Fibroblast of lung (primary cell): ENCODE measurements around the gene CRADD. TPM values are rescaled to one million over a fixed set of nuclear protein-coding genes. Genes with fewer than 3 reads are reported as not detected.
A peak's percentile ranks its signal among the peaks of the same experiment; 100 is the strongest.

Experiments used
- DNase-seq, 2 donors: peaks; one replicate each; pipeline versions ENCODE4 v3.0.0 to v3.0.0-alpha.2; 2010; ENCODE audit warnings: low read depth in 2 of 2
- H2AFZ ChIP-seq: 2 replicates; pipeline ENCODE4 v1.5.1; 2012; ENCODE audit warnings: low read length, control low read depth, inconsistent platforms
- H3K27ac ChIP-seq: 2 replicates; pipeline ENCODE4 v1.5.1; 2011; ENCODE audit warnings: low read length, control low read depth; ENCODE audit not compliant: insufficient read depth
- H3K27me3 ChIP-seq: 2 replicates; pipeline ENCODE4 v1.5.1; 2011; ENCODE audit warnings: mild to moderate bottlenecking, low read length; ENCODE audit not compliant: control insufficient read depth, insufficient read depth
- H3K36me3 ChIP-seq: 2 replicates; pipeline ENCODE4 v1.5.1; 2011; ENCODE audit warnings: low read length; ENCODE audit not compliant: control insufficient read depth, insufficient read depth
- H3K4me1 ChIP-seq: 2 replicates; pipeline ENCODE4 v1.5.1; 2011; ENCODE audit warnings: low read length; ENCODE audit not compliant: control insufficient read depth, insufficient read depth; ENCODE audit errors: extremely low read depth
- H3K4me2 ChIP-seq: 2 replicates; pipeline ENCODE4 v1.5.1; 2011; ENCODE audit warnings: low read length, control low read depth; ENCODE audit not compliant: insufficient read depth; ENCODE audit errors: extremely low read depth
- H3K4me3 ChIP-seq, 4 experiments: fragments of 200-600 bp in 1 of 4; sonication (generic) in 1 of 4; replicated peaks in 1 of 4; 2 replicates each; pipeline ENCODE4 v1.5.1; 2011 to 2016; ENCODE audit warnings: low read length in 4 of 4, low read depth in 3 of 4, mild to moderate bottlenecking in 3 of 4, control low read depth in 2 of 4, inconsistent platforms in 1 of 4, mixed read lengths in 1 of 4; ENCODE audit not compliant: insufficient read depth in 1 of 4; ENCODE audit errors: control extremely low read depth in 1 of 4
- H3K79me2 ChIP-seq: 2 replicates; pipeline ENCODE4 v1.5.1; 2012; ENCODE audit warnings: mild to moderate bottlenecking, low read length, inconsistent platforms; ENCODE audit not compliant: control insufficient read depth, insufficient read depth
- H3K9ac ChIP-seq: 2 replicates; pipeline ENCODE4 v1.5.1; 2011; ENCODE audit warnings: mild to moderate bottlenecking, low read length, control low read depth; ENCODE audit not compliant: insufficient read depth
- H3K9me3 ChIP-seq: 2 replicates; pipeline ENCODE4 v1.5.1; 2012; ENCODE audit warnings: low read depth, low read length; ENCODE audit not compliant: control insufficient read depth, insufficient read depth
- H4K20me1 ChIP-seq: 2 replicates; pipeline ENCODE4 v1.5.1; 2011; ENCODE audit warnings: low read length; ENCODE audit not compliant: control insufficient read depth, insufficient read depth; ENCODE audit errors: extremely low read depth
- CTCF ChIP-seq, 2 donors: IDR thresholded peaks in 1 of 2; conservative IDR thresholded peaks in 1 of 2; 1 replicate in 1 of 2; 2 replicates in 1 of 2; pipeline ENCODE4 v1.5.1; 2011 to 2012; ENCODE audit warnings: low read length in 2 of 2, control low read depth in 1 of 2, inconsistent platforms in 1 of 2, low read depth in 1 of 2, mild to moderate bottlenecking in 1 of 2
- EZH2 ChIP-seq: IDR thresholded peaks from 2 replicates; pipeline ENCODE4 v1.5.1; 2012; ENCODE audit warnings: low read length, control low read depth, mild to moderate bottlenecking; ENCODE audit errors: missing control alignments
- polyA plus RNA-seq, 2 donors: library from polyadenylated mRNA; depleted of rRNA in 1 of 2; stranded (reverse) in 1 of 2; unstranded in 1 of 2; fragments of >200 nt; gene quantifications; 2 replicates each; pipeline ENCODE4 v1.2.1, GENCODE V29; 2011 to 2012; ENCODE audit warnings: missing spikeins in 1 of 2
- total RNA-seq: library from RNA; depleted of rRNA; stranded (reverse); fragments of >200 nt; gene quantifications from 2 replicates; pipeline ENCODE4 v1.2.1, GENCODE V29; 2014

CRADD gene
- total and polyA plus RNA-seq, 2 donors (not counting 1 experiment from before 2014, with no cell fraction given) = 13.5 to 21.1 TPM

- Histone ChIP-seq H4K20me1 (no peaks in the 10 kb centered on the region), H3K79me2 (no peaks in the 10 kb centered on the region), H3K4me3 (no peak overlapping the region), H3K9ac (no peak overlapping the region), H3K27ac (no peak overlapping the region), H3K4me2 (no peak overlapping the region), H3K36me3 (no peaks in the 10 kb centered on the region), H3K4me1 (peaks cover 23% of the 10 kb centered on the region), H3K9me3 (no peaks in the 10 kb centered on the region), H3K27me3 (no peaks in the 10 kb centered on the region), H2AFZ (no peak overlapping the region)
- DNase-seq = peak in 1 of 2 donors; percentile 44
- TF ChIP-seq CTCF (conservative IDR thresholded peaks at IDR 0.05 in 1 of 2, IDR thresholded peaks at IDR 0.05 in 1 of 2; ENCODE audit: low read depth in 1 of 2, low read length in 2 of 2) (no peak), EZH2 (no peak)
Observed at GRCh38 chr12:93704122-93704521, 26.9 kb downstream of the CRADD start.

- TF ChIP-seq CTCF (conservative IDR thresholded peaks at IDR 0.05 in 1 of 2, IDR thresholded peaks at IDR 0.05 in 1 of 2; ENCODE audit: low read depth in 1 of 2, low read length in 2 of 2) (no peak), EZH2 (no peak)
- Histone ChIP-seq H3K36me3 (no peaks in the 10 kb centered on the region), H4K20me1 (no peaks in the 10 kb centered on the region), H3K79me2 (no peaks in the 10 kb centered on the region), H3K9me3 (no peaks in the 10 kb centered on the region), H3K4me1 (peaks cover 22% of the 10 kb centered on the region), H3K27me3 (no peaks in the 10 kb centered on the region), H3K27ac (no peak overlapping the region), H3K9ac (no peak overlapping the region), H3K4me2 (no peak overlapping the region), H3K4me3 (no peak overlapping the region), H2AFZ (no peak overlapping the region)
- no peak for DNase-seq
Observed at GRCh38 chr12:93704625-93705024, 27.4 kb downstream of the CRADD start.

GRCh38 chr12:93705237-93705636 lies 28.1 kb downstream of the CRADD start:
- no peak for DNase-seq
- Histone ChIP-seq H3K27me3 (no peaks in the 10 kb centered on the region), H3K79me2 (no peaks in the 10 kb centered on the region), H3K27ac (no peak overlapping the region), H4K20me1 (no peaks in the 10 kb centered on the region), H3K4me3 (no peak overlapping the region), H3K36me3 (no peaks in the 10 kb centered on the region), H3K9me3 (no peaks in the 10 kb centered on the region), H2AFZ (no peak overlapping the region), H3K4me2 (no peak overlapping the region), H3K4me1 (peaks cover 22% of the 10 kb centered on the region), H3K9ac (no peak overlapping the region)
- no peak for TF ChIP-seq CTCF (conservative IDR thresholded peaks at IDR 0.05 in 1 of 2, IDR thresholded peaks at IDR 0.05 in 1 of 2; ENCODE audit: low read depth in 1 of 2, low read length in 2 of 2)
- no peak for TF ChIP-seq EZH2
